Gastrocnemius medialis (tissue), 4 donors: ENCODE data around the gene MCF2L. TPM values are rescaled to one million over a fixed set of nuclear protein-coding genes. Genes with fewer than 3 reads are reported as not detected.

ENCODE experiments used
- ATAC-seq, 2 donors: fragments of 150-250 bp; one replicate each; pipeline ENCODE4 v1.9.1; 2016
- DNase-seq, 2 donors: peaks; one replicate each; pipeline ENCODE4 v3.0.0-alpha.2; 2019
- H3K27ac ChIP-seq, 4 donors: fragments of 200-600 bp; sonication (generic); 1 replicate in 1 of 4; 2 replicates in 3 of 4; pipeline ENCODE4 v1.5.1; 2016 to 2018; ENCODE audit warnings: mild to moderate bottlenecking in 2 of 4, moderate library complexity in 1 of 4
- H3K27me3 ChIP-seq, 3 donors: fragments of 200-600 bp; sonication (generic) in 2 of 3; 1 replicate in 1 of 3; 2 replicates in 2 of 3; pipeline versions ENCODE4 v1.5.1 to v1.6.0; 2016 to 2019; ENCODE audit warnings: mild to moderate bottlenecking in 1 of 3, moderate library complexity in 1 of 3
- H3K36me3 ChIP-seq, 2 donors: fragments of 200-600 bp; sonication (generic) in 1 of 2; one replicate each; pipeline ENCODE4 v1.5.1; 2017 to 2018
- H3K4me1 ChIP-seq, 2 donors: fragments of 200-600 bp; sonication (generic) in 1 of 2; one replicate each; pipeline ENCODE4 v1.5.1; 2016 to 2017; ENCODE audit warnings: mild to moderate bottlenecking in 2 of 2
- H3K4me3 ChIP-seq, 4 donors: fragments of 200-600 bp; sonication (generic) in 3 of 4; 1 replicate in 1 of 4; 2 replicates in 3 of 4; pipeline ENCODE4 v1.5.1; 2016 to 2019; ENCODE audit warnings: mild to moderate bottlenecking in 2 of 4
- H3K9me3 ChIP-seq, 3 donors: fragments of 200-600 bp; sonication (generic) in 2 of 3; 1 replicate in 1 of 3; 2 replicates in 2 of 3; pipeline ENCODE4 v1.5.1; 2016 to 2019
- CTCF ChIP-seq, 5 experiments: fragments of 450-650 bp in 3 of 5; fragments of 200-600 bp in 2 of 5; sonication (generic) in 2 of 5; IDR thresholded peaks in 4 of 5; conservative IDR thresholded peaks in 1 of 5; 1 replicate in 4 of 5; 2 replicates in 1 of 5; pipeline ENCODE4 v1.5.1; 2016 to 2019; ENCODE audit warnings: antibody characterized with exemption in 5 of 5, mild to moderate bottlenecking in 3 of 5, moderate library complexity in 3 of 5
- POLR2A ChIP-seq, 2 donors: fragments of 450-650 bp; IDR thresholded peaks; one replicate each; pipeline ENCODE4 v1.6.1; 2017; ENCODE audit warnings: antibody characterized with exemption in 2 of 2, mild to moderate bottlenecking in 2 of 2, moderate library complexity in 2 of 2
- in situ Hi-C, 4 donors: fragments of 200-750 bp; cut with MboI; loops; one replicate each; pipeline versions ENCODE4 v1.15.0 to v1.8.0; 2017; ENCODE audit warnings: low sequenced_read_pairs in 4 of 4
- intact Hi-C: fragments of 100-400 bp; cut with DNase I; formaldehyde crosslinking; loops from one replicate; pipeline ENCODE4 v1.15.1; 2023; ENCODE audit warnings: low total_unique reads
- total RNA-seq, 4 donors: library from RNA; depleted of rRNA; stranded (reverse); fragments of >200 nt; gene quantifications; one replicate each; pipeline versions ENCODE4 v1.1.0 to v1.2.3, GENCODE V29; 2016

The MCF2L gene
- total RNA-seq, 4 donors from 2014 or later: 16.1 to 21.2 (median 19.4) TPM

GRCh38 chr13:112926993-112927392, 42.0 kb upstream of the MCF2L start:
- intact Hi-C loops: no loop called here
- H3K27me3 ChIP-seq: peaks cover 0 to 33% (median 22%) of the 10 kb centered on the region in 3 donors
- no peak for ATAC-seq

GRCh38 chr13:112928020-112928971, 40.7 kb upstream of the MCF2L start:
- no peaks in the 10 kb centered on the region for H3K4me1 ChIP-seq
- in situ Hi-C loops (loop anchor here in 1 of 4 donors (25.0 kb wide), 1 partner anchor 459 kb away; no protein-coding TSS in a partner anchor), intact Hi-C loops (no loop called here)
- no peak overlapping the region for H3K4me3 ChIP-seq
- DNase-seq: no peak
- no peaks in the 10 kb centered on the region for H3K9me3 ChIP-seq
- no peak for ATAC-seq
- no peak overlapping the region for H3K27ac ChIP-seq
- TF ChIP-seq POLR2A (IDR thresholded peaks at IDR 0.05) (no peak), CTCF (IDR thresholded peaks at IDR 0.05 in 4 of 5, conservative IDR thresholded peaks at IDR 0.05 in 1 of 5) (no peak)
- H3K36me3 ChIP-seq: no peaks in the 10 kb centered on the region
- H3K27me3 ChIP-seq: peaks cover 0 to 31% (median 19%) of the 10 kb centered on the region in 3 donors

More at GRCh38 chr13:112926993-112927392, 42.0 kb upstream of the MCF2L start:
- Histone ChIP-seq H3K4me3 (no peak overlapping the region), H3K27ac (no peak overlapping the region), H3K36me3 (no peaks in the 10 kb centered on the region), H3K9me3 (no peaks in the 10 kb centered on the region), H3K4me1 (no peaks in the 10 kb centered on the region)
- in situ Hi-C loops: loop anchor here in 1 of 4 donors (25.0 kb wide), 1 partner anchor 460 kb away; no protein-coding TSS in a partner anchor
- TF ChIP-seq CTCF (IDR thresholded peaks at IDR 0.05 in 4 of 5, conservative IDR thresholded peaks at IDR 0.05 in 1 of 5) (no peak), POLR2A (IDR thresholded peaks at IDR 0.05) (no peak)
- DNase-seq: no peak

- no peak overlapping the region for H3K27ac ChIP-seq
- DNase-seq: no peak
- TF ChIP-seq POLR2A (IDR thresholded peaks at IDR 0.05) (no peak), CTCF (IDR thresholded peaks at IDR 0.05 in 4 of 5, conservative IDR thresholded peaks at IDR 0.05 in 1 of 5) (no peak)
- no peak for ATAC-seq
- H3K4me1 ChIP-seq: no peaks in the 10 kb centered on the region
- intact Hi-C loops: no loop called here
- peaks cover 0 to 31% (median 19%) of the 10 kb centered on the region in 3 donors for H3K27me3 ChIP-seq
- no peaks in the 10 kb centered on the region for H3K36me3 ChIP-seq
- no peak overlapping the region for H3K4me3 ChIP-seq
- in situ Hi-C loops: loop anchor here in 1 of 4 donors (25.0 kb wide), 1 partner anchor 458 kb away; no protein-coding TSS in a partner anchor
- H3K9me3 ChIP-seq: no peaks in the 10 kb centered on the region
Measured at GRCh38 chr13:112928972-112929782, 39.8 kb upstream of the MCF2L start.

GRCh38 chr13:112929783-112930055, 39.3 kb upstream of the MCF2L start:
- no peak for TF ChIP-seq POLR2A (IDR thresholded peaks at IDR 0.05)
- TF ChIP-seq CTCF (IDR thresholded peaks at IDR 0.05 in 4 of 5, conservative IDR thresholded peaks at IDR 0.05 in 1 of 5): no peak
- H3K27ac ChIP-seq: no peak overlapping the region
- H3K9me3 ChIP-seq: no peaks in the 10 kb centered on the region
- H3K4me1 ChIP-seq: no peaks in the 10 kb centered on the region
- intact Hi-C loops (loop anchor here (10.0 kb wide), 1 partner anchor 265 kb away; no protein-coding TSS in a partner anchor), in situ Hi-C loops (loop anchor here in 1 of 4 donors (25.0 kb wide), 1 partner anchor 458 kb away; no protein-coding TSS in a partner anchor)
- DNase-seq: no peak
- H3K27me3 ChIP-seq: peaks cover 0 to 31% (median 19%) of the 10 kb centered on the region in 3 donors
- no peak overlapping the region for H3K4me3 ChIP-seq
- H3K36me3 ChIP-seq: no peaks in the 10 kb centered on the region
- ATAC-seq: no peak
